Endometrium (tissue), 2 donors: ENCODE measurements around the gene YEATS2.

ENCODE experiments used
- FAIRE-seq: peaks from 2 replicates; lab custom pipeline; 2012; peaks lifted over from hg19 to GRCh38; lab: Jason Lieb, UNC
- donor health status: control.
- donor health status: control.

YEATS2 gene

DNA sequence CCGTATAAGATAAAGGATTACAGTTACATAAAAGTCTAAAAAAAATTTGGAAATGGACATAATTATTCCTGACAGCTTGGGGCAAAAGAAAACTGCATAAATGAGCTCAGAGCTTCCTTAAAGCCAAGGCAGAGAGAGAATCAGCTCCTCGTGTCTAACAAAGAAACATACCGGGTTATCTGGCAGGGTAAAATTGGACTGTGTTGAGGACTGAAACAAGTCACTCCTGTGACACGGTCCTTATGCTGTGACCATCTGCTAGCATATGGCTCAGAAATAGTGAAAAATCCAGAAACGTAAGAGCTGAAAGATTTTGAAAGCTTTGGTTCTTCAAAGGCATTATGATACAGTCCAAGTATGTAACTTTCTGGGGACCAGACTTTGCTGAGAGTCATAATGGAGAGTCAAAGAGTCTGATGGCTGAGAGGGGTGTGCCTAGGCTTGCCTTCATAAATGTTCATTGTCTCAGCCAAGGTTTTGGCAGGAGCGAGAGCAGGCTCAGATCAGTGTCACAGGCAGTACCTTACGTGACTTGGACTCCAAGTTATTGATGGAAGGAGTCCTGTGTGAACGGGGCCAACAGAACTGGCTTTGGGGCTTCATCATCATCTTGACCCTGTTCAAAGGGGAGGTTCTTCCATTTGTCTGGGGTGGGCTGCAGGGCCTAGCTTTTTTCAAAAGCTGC is 115.3 kb downstream of the YEATS2 start:
- no peak for FAIRE-seq

DNA sequence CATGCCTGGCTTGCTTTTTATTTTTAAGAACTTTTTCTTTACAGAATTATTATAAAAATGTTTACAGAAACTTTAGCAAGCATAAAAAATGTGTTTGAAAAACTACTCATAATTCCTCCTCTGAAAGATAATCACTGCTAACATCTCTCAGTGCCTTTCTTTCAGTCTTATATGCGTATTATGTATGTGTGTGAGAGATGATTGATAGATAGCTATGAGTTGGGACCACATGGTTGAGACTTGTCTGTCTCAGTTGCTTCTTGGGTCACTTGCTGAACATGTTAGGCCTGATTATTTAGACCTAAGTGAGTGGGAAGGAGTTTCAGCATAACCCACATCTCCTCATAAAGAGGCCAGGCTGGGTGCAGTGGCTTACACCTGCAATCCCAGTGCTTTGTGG is 116.6 kb downstream of the YEATS2 start:
- no peak for FAIRE-seq

DNA sequence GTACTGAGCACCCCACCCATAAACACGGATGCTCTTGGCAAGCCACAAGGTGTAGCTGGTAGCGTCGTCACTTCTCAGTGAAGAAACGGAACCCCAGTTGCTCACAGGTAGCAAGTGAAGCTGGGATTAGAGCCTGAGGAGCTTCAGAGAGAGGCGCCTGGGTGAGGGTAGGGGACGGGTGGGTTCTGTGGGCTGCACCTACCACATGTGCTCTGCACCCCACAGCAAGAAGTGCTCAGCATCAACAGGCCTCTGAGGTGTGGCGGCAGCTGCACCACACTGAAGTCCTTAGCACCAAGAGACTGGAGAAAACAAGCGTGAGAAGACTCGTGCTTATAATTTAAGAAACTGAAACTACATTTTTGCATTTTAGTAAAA is 118.0 kb downstream of the YEATS2 start:
- no peak for FAIRE-seq

DNA sequence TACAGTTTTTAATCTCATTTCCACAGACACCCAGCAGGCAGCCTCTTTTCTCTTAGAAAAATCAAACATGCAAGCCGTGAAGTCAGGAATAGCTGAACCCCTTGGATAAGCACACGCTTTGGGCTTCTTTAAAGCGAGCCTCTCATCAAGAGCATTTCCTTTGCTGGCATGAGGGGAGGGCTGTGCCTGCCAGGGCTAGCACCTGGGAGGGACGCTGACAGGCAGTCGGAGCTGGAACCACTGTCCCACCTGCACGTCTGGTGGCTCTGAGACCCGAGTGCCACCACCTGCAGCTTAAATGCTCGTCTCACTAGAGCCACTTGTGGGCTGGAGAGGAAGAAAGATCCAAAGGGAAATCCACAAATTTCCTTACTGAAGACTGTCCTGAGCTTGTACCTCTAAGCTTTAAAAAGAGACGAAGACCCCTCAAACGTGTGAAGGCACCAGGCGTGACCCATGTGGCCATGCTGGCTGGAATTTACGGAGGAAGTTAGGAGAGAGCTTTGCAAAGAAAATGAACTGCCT is 118.4 kb downstream of the YEATS2 start:
- FAIRE-seq, result no peak

DNA sequence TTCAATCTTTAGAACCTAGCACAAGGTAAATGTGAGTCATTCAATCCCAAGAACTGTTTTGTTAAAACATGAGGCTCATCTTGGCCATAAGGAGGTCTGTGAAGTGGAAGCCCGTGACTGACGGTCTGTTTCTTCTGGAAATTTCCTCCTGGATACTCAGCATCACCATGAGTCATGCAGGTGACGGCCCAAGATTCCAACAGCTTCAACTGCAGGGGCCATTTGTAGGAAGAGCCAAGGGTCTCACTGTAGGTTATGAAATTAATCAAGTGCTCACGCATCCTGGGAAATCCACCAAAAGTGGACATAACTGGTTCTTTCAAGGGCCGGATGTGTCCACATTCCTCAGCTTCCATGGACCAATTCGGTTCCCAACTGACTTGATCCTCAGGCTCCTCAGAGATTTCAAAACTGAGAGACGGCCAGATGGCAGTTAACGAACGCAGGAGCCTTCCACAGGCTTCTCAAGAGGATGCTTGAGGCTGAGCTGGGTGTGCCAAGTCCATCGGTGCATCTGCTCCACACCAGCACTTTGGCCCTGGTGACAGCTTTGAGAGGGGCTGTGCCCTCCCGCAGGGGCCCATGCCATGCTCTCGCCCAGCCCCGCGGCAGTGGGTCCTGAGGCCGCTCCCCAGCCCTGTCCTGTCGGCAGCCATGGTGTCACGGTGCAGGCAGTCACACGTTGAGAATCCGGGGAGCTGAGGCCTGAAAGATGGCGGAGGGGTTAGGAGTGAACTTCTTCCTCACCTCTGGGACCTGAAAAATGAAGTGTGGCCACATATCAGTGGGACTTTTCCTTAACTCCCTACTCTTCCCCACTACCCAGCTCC is 119.3 kb downstream of the YEATS2 start:
- no peak for FAIRE-seq

DNA sequence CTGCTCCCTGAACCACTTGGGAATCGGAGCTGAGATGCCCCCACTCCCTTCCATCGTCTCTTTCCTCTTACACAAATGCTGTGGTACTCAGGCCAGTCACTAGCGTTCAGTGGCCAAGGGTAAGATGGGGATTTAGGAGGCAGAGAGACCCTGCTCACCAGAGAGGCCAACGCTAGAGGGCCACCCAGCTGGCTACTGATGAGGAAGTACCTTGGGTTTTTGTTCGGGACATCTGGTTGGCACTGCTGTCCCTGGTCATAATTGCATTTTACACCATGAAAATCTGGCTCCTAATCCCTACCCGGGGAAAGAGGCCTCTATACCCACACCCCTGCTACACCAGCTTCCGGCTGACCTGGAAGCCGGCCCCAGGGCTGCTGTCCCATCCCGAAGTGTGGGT is 120.0 kb downstream of the YEATS2 start:
- FAIRE-seq, result no peak

DNA sequence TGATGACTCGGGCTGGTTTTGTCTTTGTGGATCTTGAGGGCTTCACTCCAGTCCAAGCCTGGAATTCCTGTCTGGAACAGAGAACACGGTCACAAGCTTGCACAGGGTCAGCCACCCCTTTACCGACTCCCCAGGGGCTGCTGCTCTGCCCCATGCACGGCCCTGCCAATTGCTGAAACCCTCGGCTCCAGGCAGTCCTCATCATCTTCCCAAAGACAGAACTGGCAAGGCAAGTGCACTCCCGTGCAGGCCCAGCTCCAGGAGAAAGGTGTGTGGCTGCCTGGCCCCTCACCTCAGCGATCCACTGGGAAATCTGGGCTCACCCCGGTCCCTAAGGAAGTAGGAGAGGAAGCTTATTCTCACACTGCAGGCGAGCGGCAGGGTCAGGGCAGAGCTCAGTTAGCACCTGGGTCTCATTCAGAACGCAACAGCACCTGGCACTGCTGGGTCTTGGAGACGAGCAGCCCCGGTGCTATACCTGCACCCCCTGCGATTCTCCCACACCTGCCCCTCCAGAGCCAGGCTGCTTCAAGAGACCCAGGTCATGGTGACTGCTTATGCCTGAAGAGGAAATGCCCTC is 120.5 kb downstream of the YEATS2 start:
- no peak for FAIRE-seq

DNA sequence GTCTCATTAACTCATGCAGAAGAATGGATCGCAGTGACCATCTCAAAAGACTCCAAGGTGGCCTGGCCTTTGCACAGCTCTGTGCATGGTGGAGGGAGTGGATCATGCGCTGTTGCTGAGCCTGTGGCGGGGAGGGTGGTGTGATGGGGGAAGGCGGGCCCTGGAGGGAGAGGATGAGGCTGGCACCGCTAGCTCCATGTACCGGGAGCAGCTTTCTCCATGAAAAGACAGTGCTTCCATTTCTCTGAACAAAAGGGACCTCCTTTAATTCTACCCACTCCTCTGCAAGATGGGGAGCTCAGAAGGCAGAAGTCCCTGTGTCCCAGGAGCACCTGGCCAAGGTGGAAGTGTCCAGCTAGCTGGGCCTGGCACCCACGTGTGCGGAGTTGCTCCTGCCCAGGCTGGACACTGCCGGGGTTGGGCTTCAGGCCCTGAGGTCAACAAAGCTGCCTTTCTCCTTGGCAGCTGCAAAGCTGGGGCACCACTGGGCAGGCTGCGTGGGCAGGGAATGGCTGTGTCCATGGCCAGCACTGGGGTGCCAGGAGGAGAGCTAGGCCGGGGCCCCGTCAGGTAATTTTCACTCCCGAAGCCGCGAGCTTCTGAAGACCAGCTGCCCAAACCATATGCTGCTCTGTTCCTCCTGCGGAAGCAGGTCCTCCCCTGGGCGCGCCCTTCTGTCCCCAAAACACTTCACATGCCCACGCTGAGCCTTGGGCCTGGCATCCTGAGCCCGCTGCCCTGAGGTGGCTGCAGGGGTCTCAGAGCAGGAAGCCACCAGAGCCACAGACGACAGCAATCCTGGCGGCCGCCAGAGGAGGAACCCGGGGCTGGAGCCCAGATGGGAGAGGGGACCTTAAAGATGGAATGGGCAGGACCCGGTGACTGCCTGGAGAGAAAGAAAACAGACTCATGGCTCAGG is 121.4 kb downstream of the YEATS2 start:
- FAIRE-seq, result no peak

DNA sequence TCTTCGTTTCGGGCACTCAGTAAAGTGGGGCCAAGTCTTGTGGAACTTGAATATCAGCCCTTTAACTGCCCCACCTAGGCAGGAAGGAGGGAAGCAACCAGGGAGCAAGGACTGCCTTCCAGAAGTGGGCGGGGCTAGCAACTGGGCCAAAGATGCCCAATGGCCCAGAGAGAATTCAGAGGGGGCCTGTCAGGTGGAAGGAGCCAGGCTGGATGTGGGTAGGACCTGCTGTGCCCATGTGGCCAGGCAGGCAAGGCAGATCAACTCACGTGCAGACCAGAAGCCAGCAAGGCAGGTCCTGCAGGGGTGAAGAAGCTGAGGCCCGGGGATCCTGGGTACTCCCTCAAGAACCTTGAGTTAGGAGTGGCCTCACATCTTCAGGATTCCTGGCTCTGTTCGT is 122.2 kb downstream of the YEATS2 start:
- FAIRE-seq, result no peak

DNA sequence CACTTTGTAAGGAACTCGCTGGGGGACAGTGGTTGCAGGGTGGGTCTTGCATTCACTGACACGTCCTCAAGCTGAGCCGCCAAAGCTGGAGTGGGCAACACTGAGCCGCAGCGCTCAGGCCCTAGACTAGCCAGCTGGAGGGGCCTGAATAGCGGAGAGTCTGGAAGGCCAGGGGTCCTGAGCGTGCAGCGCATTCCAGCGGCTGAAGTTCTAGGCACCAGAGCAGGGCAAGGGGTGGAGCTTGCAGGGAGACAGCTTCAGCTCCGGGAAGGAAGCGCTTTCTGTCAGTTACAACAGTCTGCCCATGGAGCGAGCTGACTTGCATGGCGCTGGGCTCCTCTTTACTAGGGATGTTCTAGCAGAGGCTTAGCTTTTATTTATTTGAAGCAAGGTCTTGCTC is 125.0 kb downstream of the YEATS2 start:
- FAIRE-seq, result no peak

DNA sequence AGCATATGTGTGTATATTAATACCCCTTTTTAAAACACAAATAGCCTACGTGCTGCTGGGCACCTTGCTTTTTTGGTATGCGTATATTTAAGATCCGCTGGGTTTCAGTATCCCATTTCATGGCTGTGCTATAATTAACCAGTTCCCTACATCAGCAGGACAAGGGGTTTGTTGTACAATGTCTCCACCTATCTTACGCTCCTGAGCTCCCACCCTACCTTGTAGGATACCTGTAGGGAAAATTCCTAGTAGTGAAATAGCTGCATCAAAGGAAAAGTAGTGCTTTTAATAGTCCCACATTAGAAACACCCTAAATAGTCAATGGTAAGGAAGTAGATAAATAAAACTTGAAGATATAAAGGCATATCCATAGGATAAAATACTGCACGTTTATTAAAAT is 126.4 kb downstream of the YEATS2 start:
- no peak for FAIRE-seq

DNA sequence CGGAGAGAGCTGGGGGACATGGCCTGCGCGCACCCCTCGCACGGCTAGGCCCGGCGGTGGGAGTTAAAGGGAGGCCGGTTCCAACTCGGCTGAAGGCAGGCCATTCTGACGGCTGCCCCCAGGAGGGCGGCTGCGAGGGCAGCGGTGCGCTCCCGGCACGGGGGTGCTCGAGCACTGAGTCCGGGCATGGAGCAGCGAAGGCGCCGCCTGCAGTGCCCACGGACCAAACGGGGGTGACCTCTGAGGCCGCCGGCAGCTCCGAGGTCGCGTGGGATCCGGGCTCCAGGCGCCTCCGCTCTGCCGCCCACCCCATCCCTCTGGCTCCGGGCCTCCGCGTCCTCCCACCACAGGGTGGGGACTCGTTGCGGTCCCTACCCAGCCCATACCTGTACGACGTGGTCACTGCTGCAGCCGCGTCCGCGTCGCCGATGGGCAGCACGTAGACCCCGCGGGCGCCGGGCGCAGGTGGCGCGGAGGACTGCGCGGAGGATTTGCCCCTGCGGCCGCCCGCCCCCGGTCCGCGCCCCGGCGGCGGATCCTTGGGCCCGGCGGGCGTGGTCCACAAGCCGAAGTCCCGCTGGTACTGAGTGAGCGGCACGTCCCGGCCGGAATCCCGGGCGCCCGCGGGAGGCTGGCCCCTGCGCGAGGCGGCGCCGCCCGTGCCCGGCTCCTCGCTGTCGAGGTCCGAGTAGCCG is 127.3 kb downstream of the YEATS2 start:
- FAIRE-seq, result no peak

DNA sequence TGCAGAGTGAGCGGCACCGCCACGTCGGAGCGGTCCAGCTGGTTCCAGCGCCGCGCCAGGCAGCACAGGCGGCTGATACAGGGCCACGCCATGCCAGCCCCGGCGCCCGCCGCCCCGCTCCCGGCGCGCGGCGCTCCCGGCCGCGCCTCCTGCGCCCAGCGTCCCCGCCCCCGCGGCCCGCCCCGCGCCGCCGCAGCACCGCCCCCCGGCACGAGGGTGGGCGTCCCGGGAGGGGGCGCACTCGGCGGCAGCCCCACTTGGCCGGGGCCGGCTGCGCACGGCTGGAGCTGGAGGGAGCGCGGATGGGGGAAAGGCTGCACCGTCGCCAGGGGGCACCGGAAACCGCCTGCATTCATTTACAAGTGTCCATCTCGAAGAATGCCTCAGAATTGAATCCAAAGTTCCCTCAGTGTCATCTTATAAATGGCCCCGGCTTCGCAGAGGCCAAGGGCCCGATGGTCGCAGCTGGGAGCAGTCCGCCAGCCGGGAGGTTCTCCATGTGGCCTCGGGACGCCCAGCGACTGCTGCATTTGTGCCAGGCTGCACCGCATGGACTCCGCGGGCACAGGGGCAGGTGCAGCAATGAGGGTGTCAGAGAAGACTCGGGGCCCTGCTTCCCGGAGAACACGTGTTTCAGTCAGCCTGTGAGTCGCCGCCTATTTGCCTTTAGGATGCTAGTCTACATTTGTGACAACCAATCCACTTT is 128.0 kb downstream of the YEATS2 start, which contains the start of gene MAP6D1:
Gene MAP6D1, minus strand, starts transcription at position 122 of the 706 bp plus-strand sequence. Its CDS starts 30 bp downstream, at position 92.
- no peak for FAIRE-seq

DNA sequence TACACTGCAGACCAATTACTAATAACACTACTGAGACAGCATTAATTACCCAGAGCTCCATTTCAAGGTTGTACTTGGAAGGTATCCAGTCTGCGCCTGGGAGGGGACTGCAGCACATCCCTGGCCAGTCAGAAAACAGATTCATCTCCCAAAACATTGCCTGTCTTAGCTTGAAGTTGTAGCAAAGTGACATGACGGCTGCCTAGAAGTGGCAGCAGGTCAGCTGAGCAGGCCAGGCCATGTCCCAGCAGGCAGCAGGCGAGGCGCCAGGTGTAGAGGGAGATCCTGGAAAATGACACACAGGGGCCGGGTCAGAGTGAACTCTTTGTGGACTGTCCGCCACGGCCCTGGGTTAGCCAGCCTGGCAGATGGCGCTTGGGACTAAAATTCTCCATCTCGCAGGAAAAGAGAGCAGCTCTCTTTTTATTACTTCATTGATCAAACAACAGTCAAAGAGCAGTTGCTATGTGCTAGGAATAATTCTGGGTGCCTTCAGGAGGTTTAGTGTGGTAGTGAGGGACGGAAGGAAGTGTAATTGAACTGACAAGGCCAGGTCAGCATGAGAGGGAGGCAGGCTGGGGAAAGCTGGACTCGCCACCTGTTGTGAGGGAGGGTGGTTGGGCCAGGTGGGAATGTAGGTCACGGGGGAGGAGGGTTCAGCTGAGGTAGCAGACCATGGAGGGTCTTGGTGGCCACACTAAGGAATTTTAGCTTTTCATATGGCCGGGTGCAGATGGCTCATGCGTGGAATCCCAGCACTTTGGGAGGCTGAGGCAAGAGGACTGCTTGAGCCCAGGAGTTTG is 129.1 kb downstream of the YEATS2 start:
- no peak for FAIRE-seq

DNA sequence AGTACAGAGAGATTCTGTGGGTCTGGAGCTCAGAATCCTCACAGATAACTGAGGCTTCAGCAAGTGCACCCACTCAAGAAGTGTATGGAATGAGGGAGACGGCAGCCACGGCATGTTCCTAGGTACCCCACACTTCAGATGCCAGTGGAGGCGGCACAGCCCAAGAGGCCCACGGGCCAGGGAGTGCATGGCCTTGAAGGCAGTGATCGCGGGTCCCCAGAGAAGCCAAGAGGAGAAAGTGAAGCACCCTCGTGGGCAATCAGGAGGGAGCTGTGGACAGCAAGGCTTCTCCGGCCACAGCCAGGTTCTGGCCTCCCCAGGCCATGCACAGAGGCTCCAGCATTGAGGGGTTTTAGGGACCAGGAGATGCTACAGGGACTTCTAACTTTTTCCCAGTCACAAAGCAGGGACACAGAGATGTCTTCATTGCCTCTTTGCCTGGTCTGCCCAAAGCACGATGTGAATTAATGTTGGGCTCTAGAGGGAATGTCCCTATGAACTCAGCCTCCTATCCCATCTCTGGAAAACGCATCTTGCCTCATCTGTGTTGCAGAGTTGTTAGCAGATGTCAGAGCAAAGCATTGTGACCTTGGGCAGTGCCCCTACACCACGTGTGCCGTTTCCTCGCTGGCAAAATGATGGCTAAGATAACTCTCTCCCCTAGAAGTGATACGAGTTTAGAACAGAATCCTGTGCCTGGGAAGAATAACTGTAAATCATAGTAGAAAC is 130.4 kb downstream of the YEATS2 start:
- no peak for FAIRE-seq

DNA sequence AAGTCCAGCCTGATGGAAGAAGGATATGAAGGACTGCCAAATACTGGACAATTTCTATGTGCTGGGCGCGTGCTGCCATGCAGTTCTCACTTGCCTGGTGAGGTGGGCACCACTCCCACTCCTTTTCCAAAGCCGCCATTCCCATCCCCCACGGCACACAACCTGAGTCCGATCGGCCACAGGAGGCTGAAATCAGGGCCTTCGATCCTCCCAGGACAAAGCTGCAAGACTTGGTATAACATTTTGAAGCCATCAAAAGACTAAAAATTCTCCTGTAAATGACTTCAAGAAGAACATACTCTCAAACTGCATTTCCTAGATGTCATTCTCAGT is 130.9 kb downstream of the YEATS2 start:
- no peak for FAIRE-seq

DNA sequence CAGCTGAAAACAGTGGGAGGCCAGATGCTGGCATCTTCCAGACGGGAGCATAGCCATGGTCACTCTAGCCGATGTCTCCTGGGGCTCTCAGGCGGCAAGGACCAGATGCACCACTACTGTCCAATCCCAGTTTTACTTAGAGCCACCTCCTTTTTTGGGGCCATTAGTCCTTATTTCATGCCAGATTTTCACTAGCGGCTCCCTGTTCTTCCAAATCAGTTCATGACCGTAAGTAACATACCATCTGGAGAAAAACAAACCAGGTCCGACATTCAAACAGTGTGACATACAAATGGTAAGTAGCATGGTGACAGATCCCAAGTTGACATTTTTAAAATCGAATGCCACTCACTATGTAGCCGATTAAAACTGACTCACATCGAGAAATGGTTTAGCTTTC is 131.9 kb downstream of the YEATS2 start:
- no peak for FAIRE-seq

DNA sequence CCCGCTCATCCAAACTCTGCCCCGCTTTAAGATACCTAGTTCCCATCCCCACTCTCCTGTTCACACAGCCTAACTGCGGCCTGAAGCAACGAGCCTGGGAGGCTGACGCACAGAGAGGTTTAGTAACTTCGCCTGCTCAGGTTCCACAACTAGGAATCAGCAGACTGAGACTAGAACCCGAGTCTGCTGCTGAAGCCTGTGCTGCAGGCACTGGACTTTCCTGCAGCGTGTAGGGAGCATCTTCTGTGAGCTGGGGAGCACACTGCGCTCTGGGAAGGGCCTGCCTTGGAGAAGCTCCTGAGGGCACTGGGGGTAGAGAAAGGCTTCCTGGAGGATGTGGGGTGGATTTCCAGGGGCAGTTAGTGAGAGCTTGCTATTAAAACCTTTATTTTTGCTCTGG is 132.6 kb downstream of the YEATS2 start:
- no peak for FAIRE-seq

DNA sequence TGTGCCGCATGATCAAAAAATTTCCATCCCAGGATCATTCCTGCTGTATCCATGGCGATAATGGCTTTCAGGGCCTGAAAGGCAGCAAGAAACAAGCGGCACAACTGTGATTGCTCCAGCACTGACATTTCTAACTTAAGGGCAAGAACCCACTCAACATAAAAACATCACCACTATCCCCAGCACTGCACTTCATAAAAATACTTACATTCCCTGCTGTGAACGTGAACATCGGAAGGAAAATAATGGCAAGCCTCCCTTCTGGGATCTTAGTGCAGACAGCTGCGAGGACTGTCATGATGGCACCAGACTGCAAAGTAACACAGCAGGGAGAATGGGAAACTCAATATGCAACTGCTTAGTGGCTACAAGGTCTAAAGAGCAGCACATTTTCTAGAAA is 135.9 kb downstream of the YEATS2 start:
- no peak for FAIRE-seq
